ENCODE results near the gene ZNF692.

The ZNF692 gene

GRCh38 chr1:248873993-248874533 lies 15.2 kb upstream of the ZNF692 start:
- peak; percentile 83 for DNase-seq (ENCODE audit: low spot score)

- peak; percentile 87 for DNase-seq (ENCODE audit: low spot score)
Observed at GRCh38 chr1:248873409-248873992, 14.6 kb upstream of the ZNF692 start.

GRCh38 chr1:248872752-248873408 lies 14.0 kb upstream of the ZNF692 start:
- DNase-seq (ENCODE audit: low spot score): no peak

DNA sequence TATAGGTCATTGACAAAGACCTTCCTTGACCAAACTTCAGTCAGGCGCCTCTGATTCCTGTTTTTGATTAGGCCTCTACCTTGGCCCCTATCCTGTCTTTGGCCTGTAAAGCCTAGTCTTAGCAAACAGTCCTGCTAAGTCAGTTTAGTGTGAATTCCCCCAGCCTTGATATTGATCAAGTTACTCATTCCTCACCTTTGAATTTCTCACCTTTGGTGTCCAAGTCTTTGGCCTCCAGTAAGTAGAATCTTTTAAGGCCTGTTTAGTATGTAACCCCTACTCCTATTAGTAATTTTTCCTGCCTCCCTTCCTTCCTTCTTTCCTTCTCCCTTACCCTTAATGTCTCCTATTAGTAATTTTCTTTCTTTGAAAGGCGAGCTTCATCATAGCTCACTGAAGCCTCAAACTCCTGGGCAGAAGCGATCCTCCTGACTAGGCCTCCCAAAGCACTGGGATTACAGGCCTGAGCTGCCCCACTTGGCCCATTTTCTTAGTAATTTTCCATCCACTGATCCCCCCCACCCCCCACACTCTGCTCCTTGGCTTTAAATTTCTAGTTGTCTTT lies 13.0 kb upstream of the ZNF692 start:
- no peak for DNase-seq (ENCODE audit: low spot score)

DNA sequence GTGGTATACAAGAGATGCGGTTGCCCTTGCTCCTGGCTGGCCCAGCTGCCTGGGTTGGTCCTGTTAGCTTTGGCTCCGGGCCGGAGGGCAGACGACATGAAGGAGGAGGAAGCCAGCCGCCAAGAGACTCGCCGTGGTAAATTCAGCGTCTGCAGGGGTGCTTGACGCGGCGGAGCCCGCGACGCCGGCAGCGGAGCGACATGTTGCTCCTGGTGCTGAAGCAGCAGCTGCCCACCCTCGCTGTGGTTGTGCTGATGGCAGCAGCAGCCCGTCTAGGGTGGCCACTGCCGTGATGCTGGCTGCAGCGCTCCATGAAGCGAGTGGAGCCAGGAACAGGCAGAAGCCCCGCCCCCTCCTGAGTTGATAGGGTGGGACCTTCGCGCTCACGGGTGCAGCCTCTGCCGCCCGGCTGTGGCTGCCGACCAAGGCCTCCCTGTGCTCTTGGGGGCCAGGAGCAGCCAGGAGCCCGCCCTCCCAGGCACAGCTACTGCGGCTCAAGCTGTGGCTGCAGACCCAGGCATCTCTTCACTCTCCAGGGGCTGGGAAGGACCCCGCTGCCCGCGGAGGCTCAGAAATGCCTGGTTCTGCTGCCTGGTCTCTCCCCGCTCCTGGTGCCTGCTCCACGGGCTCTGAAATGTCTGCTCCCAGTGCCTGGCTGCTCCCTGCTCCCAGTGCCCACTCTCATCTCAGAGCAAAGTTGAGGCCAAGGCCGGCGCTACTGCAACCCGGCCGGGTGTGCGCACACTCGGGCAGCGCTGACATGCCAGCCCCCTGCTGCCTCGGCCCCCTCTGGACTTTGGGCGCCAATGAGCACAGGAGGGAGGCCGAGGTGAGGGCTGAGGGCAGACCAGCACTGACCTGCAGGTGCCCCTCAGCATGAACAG lies 4.4 kb upstream of the ZNF692 start:
- DNase-seq (ENCODE audit: low spot score): peak; percentile 80

DNA sequence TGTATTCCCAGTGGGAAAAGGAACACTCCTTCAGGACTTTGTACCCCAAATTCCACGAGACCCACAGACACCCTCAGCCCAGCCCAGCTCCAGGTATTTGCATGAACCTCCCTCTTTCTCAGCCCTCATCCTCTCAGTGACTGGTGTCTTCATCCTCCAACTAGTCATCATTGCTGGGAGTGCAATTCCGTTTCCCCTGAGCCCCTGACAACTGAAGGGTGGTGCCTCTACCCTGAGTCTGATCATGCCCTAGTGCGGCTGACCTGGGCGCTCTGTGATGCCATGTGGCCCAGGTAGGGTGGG lies 3.8 kb upstream of the ZNF692 start:
- DNase-seq (ENCODE audit: low spot score): no peak

DNA sequence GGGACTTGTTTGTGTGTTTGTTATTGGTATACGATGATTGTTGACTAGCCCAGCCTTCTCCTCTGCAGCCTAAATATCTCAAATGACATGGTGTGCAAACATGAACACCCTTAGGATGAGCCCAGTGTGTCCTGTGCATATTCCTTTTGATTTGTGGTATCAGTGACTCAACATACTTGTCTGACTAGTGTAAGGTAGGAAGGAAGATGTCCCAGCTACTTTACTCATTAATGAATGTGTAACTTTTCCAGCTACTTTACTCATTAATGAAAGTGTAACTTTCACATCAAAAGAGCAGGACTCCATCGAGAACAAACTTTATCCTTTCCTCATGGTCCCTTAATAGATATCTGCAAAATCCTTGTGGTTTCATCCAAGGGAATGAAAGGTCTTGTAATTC lies 2.7 kb upstream of the ZNF692 start:
- no peak for DNase-seq (ENCODE audit: low spot score)

- no peak for DNase-seq (ENCODE audit: low spot score)
Observed at GRCh38 chr1:248860007-248860406, 1.1 kb upstream of the ZNF692 start.

DNA sequence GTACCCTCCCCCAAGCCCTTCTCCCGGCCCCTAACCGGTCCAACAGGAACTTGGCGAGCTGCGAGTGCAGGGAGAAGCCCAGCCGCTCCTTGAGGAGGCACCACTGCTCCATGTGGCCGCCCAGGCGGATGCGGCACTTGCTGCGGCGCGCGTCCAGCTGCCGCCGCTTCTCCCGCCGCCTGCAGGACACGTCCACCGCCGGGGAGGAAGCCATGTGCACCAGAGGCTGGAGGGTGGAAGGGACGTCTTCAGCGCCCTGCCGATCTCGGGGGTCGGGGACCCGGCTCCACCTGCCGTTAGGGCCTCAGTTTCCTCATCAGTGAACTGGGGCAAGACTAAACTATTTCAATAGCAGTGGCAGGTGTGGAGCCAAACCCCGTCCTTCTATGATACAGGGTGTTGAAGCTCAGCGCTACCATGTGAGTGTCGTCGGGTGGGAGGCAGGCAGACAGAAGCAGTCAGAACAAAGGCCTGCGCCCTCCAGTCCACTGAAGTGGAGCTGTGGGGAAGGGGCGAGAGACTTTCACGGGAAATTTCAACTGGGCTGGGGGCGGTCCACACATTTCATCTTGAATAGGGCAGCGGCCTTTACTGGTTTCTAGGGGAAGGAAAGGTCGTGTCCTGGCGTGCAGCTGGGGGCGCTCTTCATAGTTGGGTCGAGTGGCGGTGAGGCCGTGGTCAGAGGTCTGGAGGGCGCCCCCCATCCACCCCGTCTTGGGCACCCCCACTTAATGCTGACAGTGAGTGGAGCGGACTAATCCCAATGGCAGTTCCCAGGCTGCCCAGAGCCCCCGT lies 592 bp downstream of the ZNF692 start:
- DNase-seq (ENCODE audit: low spot score): no peak

- no peak for DNase-seq (ENCODE audit: low spot score)
Observed at GRCh38 chr1:248857749-248858095, 1.2 kb downstream of the ZNF692 start.

- DNase-seq (ENCODE audit: low spot score): no peak
Observed at GRCh38 chr1:248857201-248857600, 1.7 kb downstream of the ZNF692 start.

DNA sequence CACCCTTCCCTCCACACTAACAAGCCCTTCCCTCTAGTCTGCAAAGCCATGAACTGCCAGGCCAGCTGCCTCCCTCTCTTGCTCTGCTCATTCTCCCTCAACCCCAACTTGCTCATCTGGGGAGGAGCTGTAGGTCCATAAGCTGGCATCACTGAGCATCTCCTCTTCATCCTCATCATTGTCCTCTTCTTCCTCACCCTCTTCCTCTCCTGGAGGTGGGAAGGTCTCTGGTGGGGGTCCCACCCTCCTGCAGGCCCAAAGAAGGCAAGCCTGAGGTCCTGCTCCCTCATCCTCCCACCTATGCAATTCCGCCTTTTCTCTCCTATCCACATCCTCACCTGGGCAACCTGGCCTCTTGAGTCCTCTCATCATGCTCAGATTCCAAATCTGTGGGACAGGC lies 2.7 kb downstream of the ZNF692 start:
- DNase-seq (ENCODE audit: low spot score): no peak

- no peak for DNase-seq (ENCODE audit: low spot score)
Observed at GRCh38 chr1:248855580-248855979, 3.3 kb downstream of the ZNF692 start.

DNA sequence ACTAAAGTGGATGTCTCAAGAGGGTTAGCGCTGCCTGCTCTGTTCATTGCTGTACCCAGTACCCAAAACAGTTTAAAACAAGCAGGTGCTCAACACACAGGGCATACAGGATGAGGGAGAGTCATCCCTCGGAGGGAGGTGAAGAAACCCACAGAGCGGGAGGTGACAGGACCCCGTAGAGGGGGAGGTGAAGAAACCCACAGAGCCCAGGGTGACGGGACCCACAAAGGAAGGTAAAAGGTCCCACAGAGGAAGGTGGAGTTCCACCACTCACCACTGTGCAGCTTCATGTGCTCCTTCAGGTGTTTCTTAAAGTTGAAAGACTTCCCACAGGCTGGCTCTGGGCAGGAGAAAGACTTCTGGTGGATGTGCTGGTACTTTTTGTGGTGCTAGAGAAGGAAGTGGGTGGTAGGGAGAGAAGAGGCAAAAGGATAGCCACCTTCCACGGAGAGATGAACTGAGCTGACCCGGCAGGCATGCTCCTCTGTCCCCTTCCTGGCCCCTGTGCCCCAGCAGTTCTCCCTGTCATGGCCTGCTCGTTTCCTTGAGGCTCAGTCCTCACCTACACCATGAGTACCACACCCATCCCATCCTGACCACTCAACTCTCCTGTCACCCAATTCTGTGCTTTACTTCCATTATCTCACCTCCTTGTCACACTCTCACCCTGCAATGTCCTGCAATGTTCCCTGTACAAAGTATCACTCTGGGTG lies 5.1 kb downstream of the ZNF692 start:
- no peak for DNase-seq (ENCODE audit: low spot score)

DNA sequence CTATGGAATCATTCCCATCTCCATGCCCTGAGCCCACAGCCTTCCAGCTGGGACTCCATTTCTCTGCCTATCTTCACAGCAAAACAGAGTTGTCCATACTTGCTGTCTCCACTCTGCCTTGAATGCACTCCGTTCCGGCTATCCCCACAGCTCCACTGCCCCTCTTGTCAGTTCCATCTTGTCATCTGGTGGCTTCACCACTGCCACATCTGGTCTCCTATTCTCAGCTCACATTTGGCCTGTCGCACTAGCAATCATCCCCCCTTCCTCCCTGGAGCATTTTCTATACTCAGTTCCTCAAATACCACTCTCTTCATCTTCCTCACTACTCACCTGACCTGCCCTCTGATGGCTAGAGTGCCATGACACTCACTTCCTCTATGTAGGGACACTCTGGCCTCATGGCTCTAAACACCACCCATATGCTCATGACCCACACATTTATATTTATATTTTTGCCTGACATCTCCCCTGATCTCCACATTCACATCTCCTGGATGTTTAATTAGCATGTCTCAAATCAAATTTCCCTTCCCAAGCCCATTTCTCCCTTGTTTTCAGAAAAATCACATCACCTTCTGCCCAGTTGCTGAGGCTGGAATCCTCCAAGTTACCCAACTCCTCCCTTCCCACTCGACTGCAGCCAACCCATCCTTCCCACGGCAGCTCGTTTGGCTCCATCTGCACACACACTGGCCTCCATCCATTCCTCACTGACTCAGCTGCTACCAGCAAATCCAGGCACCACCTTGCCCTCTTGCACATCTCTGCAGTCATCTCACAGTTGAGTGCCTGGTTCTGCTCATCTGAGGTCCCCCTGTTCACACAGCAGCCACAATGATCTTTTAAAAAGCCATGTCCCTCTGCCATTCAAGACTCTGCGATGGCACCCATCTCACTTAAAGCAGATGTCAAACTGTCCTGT lies 6.1 kb downstream of the ZNF692 start:
- no peak for DNase-seq (ENCODE audit: low spot score)

DNA sequence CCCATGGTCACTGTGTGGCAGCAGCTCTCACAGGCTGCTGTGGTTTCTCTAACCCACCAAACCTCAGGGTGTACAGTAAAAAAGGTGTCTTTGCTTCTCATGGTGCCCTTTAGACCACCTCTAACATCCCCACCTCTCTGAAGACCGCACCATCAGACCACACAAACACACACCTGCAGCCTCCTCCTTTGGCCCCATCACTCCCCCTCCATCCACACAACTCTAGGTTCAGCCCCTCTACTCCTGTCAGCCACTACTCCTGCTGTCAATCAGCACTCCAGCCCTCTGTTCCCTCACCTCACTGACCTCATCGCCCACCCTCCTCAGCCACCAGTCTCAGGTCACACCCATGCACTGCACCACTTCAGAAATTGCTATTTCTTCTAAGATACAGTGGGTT lies 7.5 kb downstream of the ZNF692 start:
- no peak for DNase-seq (ENCODE audit: low spot score)

- DNase-seq (ENCODE audit: low spot score): no peak
Observed at GRCh38 chr1:248850536-248851251, 8.2 kb downstream of the ZNF692 start.

GRCh38 chr1:248850124-248850523 lies 8.8 kb downstream of the ZNF692 start:
- DNase-seq (ENCODE audit: low spot score): no peak

- no peak for DNase-seq (ENCODE audit: low spot score)
Observed at GRCh38 chr1:248849637-248850036, 9.2 kb downstream of the ZNF692 start.

- DNase-seq (ENCODE audit: low spot score): no peak
Observed at GRCh38 chr1:248849152-248849551, 9.7 kb downstream of the ZNF692 start.

Data from CD4-positive, alpha-beta T cell treated with Interleukin-6 at 100 ng/mL for 8 hours (primary cell).